Measurements from ENCODE around the gene ANO5. TPM values are rescaled to one million over a fixed set of nuclear protein-coding genes. Genes with fewer than 3 reads are reported as not detected.

Gene ANO5
- total RNA-seq, 2 donors from 2014 or later: 7.5 to 8.2 TPM

GRCh38 chr11:22177186-22177585, 15.7 kb upstream of the ANO5 start:
- no peaks in the 10 kb centered on the region for H3K27me3 ChIP-seq
- no peaks in the 10 kb centered on the region for H3K9me3 ChIP-seq
- no peaks in the 10 kb centered on the region for H3K4me1 ChIP-seq
- H3K27ac ChIP-seq: no peak overlapping the region
- no peak overlapping the region for H3K9ac ChIP-seq (ENCODE audit: low read depth in 2 of 2, low read length in 2 of 2)
- H3K36me3 ChIP-seq: no peaks in the 10 kb centered on the region
- no peak overlapping the region for H3K4me3 ChIP-seq
- intact Hi-C loops (cut with DNase I): no loop called here
- no peak for TF ChIP-seq CTCF (IDR thresholded peaks at IDR 0.05)
- no peak for DNase-seq

- no peaks in the 10 kb centered on the region for H3K4me1 ChIP-seq
- no peak overlapping the region for H3K27ac ChIP-seq
- no peaks in the 10 kb centered on the region for H3K9me3 ChIP-seq
- no peak for DNase-seq
- no peak overlapping the region for H3K4me3 ChIP-seq
- intact Hi-C loops (cut with DNase I): no loop called here
- no peaks in the 10 kb centered on the region for H3K27me3 ChIP-seq
- H3K9ac ChIP-seq (ENCODE audit: low read depth in 2 of 2, low read length in 2 of 2): no peak overlapping the region
- TF ChIP-seq CTCF (IDR thresholded peaks at IDR 0.05): no peak
- H3K36me3 ChIP-seq: no peaks in the 10 kb centered on the region
These were observed 13.3 kb upstream of the ANO5 start for GRCh38 chr11:22179626-22180025.

GRCh38 chr11:22180131-22180530, 12.8 kb upstream of the ANO5 start:
- H3K4me3 ChIP-seq: no peak overlapping the region
- no peak for TF ChIP-seq CTCF (IDR thresholded peaks at IDR 0.05)
- no peaks in the 10 kb centered on the region for H3K9me3 ChIP-seq
- no peak for DNase-seq
- H3K27ac ChIP-seq: no peak overlapping the region
- H3K4me1 ChIP-seq: no peaks in the 10 kb centered on the region
- H3K36me3 ChIP-seq: no peaks in the 10 kb centered on the region
- H3K27me3 ChIP-seq: no peaks in the 10 kb centered on the region
- intact Hi-C loops (cut with DNase I): no loop called here
- no peak overlapping the region for H3K9ac ChIP-seq (ENCODE audit: low read depth in 2 of 2, low read length in 2 of 2)

GRCh38 chr11:22189660-22190059, 3.2 kb upstream of the ANO5 start:
- TF ChIP-seq CTCF (IDR thresholded peaks at IDR 0.05): no peak
- Histone ChIP-seq H3K4me1 (no peaks in the 10 kb centered on the region), H3K9me3 (no peaks in the 10 kb centered on the region), H3K4me3 (no peak overlapping the region), H3K27ac (no peak overlapping the region), H3K36me3 (no peaks in the 10 kb centered on the region), H3K27me3 (no peaks in the 10 kb centered on the region), H3K9ac (ENCODE audit: low read depth in 2 of 2, low read length in 2 of 2) (no peak overlapping the region)
- no peak for DNase-seq
- intact Hi-C loops (cut with DNase I): no loop called here

GRCh38 chr11:22190827-22191463, 1.9 kb upstream of the ANO5 start:
- no peak for TF ChIP-seq CTCF (IDR thresholded peaks at IDR 0.05)
- Histone ChIP-seq H3K4me3 (no peak overlapping the region), H3K4me1 (no peaks in the 10 kb centered on the region), H3K9me3 (no peaks in the 10 kb centered on the region), H3K36me3 (no peaks in the 10 kb centered on the region), H3K27me3 (no peaks in the 10 kb centered on the region), H3K9ac (ENCODE audit: low read depth in 2 of 2, low read length in 2 of 2) (no peak overlapping the region), H3K27ac (no peak overlapping the region)
- DNase-seq: no peak
- intact Hi-C loops (cut with DNase I): no loop called here

Measured in colonic mucosa (tissue), 4 donors.